Tibial artery (tissue), 4 donors: ENCODE measurements around the gene JMJD1C.

Experiments used
- DNase-seq, 2 donors: peaks; one replicate each; pipeline ENCODE4 v3.0.0-alpha.2; 2019
- H3K27ac ChIP-seq, 2 donors: fragments of 200-600 bp; sonication (generic) in 1 of 2; 1 replicate in 1 of 2; 2 replicates in 1 of 2; pipeline ENCODE4 v1.5.1; 2018 to 2019; ENCODE audit warnings: mild to moderate bottlenecking in 1 of 2
- H3K27me3 ChIP-seq, 2 donors: fragments of 200-600 bp; sonication (generic) in 1 of 2; one replicate each; pipeline versions ENCODE4 v1.5.1 to v1.6.0; 2016 to 2019
- H3K36me3 ChIP-seq, 3 donors: fragments of 200-600 bp; sonication (generic) in 2 of 3; one replicate each; pipeline ENCODE4 v1.5.1; 2016 to 2019; ENCODE audit warnings: mild to moderate bottlenecking in 2 of 3
- H3K4me1 ChIP-seq, 4 donors: fragments of 200-600 bp; sonication (generic) in 2 of 4; 1 replicate in 3 of 4; 2 replicates in 1 of 4; pipeline ENCODE4 v1.5.1; 2016 to 2019
- H3K4me3 ChIP-seq, 2 donors: fragments of 200-600 bp; sonication (generic) in 1 of 2; 1 replicate in 1 of 2; 2 replicates in 1 of 2; pipeline ENCODE4 v1.5.1; 2018 to 2019; ENCODE audit warnings: mild to moderate bottlenecking in 2 of 2
- H3K9me3 ChIP-seq, 3 donors: fragments of 200-600 bp; sonication (generic) in 1 of 3; one replicate each; pipeline ENCODE4 v1.5.1; 2016 to 2019
- CTCF ChIP-seq, 2 experiments: fragments of 200-600 bp in 1 of 2; fragments of 450-650 bp in 1 of 2; IDR thresholded peaks; one replicate each; pipeline ENCODE4 v1.5.1; 2017 to 2019; ENCODE audit warnings: antibody characterized with exemption in 2 of 2, mild to moderate bottlenecking in 1 of 2, moderate library complexity in 1 of 2
- intact Hi-C: fragments of 100-400 bp; cut with DNase I; formaldehyde crosslinking; loops from one replicate; pipeline ENCODE4 v1.15.0; 2023; ENCODE audit warnings: low total_unique reads

The JMJD1C gene

GRCh38 chr10:63434866-63435854 lies 30.6 kb downstream of the JMJD1C start:
- peaks cover 0 to 76% (median 23%) of the 10 kb centered on the region in 4 donors for H3K4me1 ChIP-seq
- no peaks in the 10 kb centered on the region for H3K27me3 ChIP-seq
- H3K27ac ChIP-seq, result peak overlapping the region in 1 of 2 donors; percentile 14
- peaks cover 0 to 6% (median 0%) of the 10 kb centered on the region in 3 donors for H3K36me3 ChIP-seq
- intact Hi-C loops, result no loop called here
- no peak overlapping the region for H3K4me3 ChIP-seq
- no peak for TF ChIP-seq CTCF (IDR thresholded peaks at IDR 0.05)
- no peak for DNase-seq
- H3K9me3 ChIP-seq, result no peaks in the 10 kb centered on the region

- H3K4me1 ChIP-seq, result peaks cover 0 to 77% (median 27%) of the 10 kb centered on the region in 4 donors
- H3K4me3 ChIP-seq, result no peak overlapping the region
- no peak for TF ChIP-seq CTCF (IDR thresholded peaks at IDR 0.05)
- no peak for DNase-seq
- H3K27ac ChIP-seq, result peak overlapping the region in 1 of 2 donors; percentile 10
- intact Hi-C loops, result no loop called here
- no peaks in the 10 kb centered on the region for H3K9me3 ChIP-seq
- H3K27me3 ChIP-seq, result no peaks in the 10 kb centered on the region
- peaks cover 0 to 6% (median 0%) of the 10 kb centered on the region in 3 donors for H3K36me3 ChIP-seq
These were observed 33.6 kb downstream of the JMJD1C start for GRCh38 chr10:63431962-63432797.

- H3K27ac ChIP-seq, result no peak overlapping the region
- H3K4me3 ChIP-seq, result no peak overlapping the region
- H3K4me1 ChIP-seq, result peaks cover 0 to 68% (median 25%) of the 10 kb centered on the region in 4 donors
- intact Hi-C loops, result no loop called here
- no peak for DNase-seq
- H3K36me3 ChIP-seq, result peaks cover 0 to 6% (median 0%) of the 10 kb centered on the region in 3 donors
- H3K27me3 ChIP-seq, result no peaks in the 10 kb centered on the region
- no peaks in the 10 kb centered on the region for H3K9me3 ChIP-seq
- TF ChIP-seq CTCF (IDR thresholded peaks at IDR 0.05), result no peak
These were observed 34.8 kb downstream of the JMJD1C start for GRCh38 chr10:63430999-63431356.

GRCh38 chr10:63430091-63430998 lies 35.4 kb downstream of the JMJD1C start:
- Histone ChIP-seq H3K4me3 (no peak overlapping the region), H3K4me1 (peaks cover 0 to 66% (median 25%) of the 10 kb centered on the region in 4 donors), H3K9me3 (no peaks in the 10 kb centered on the region), H3K27ac (peak overlapping the region in 1 of 2 donors; percentile 32), H3K27me3 (no peaks in the 10 kb centered on the region), H3K36me3 (peaks cover 0 to 6% (median 0%) of the 10 kb centered on the region in 3 donors)
- intact Hi-C loops, result no loop called here
- no peak for TF ChIP-seq CTCF (IDR thresholded peaks at IDR 0.05)
- DNase-seq, result no peak

- H3K27ac ChIP-seq, result peak overlapping the region in 1 of 2 donors; percentile 32
- intact Hi-C loops, result no loop called here
- no peak for DNase-seq
These were observed 36.5 kb downstream of the JMJD1C start for GRCh38 chr10:63429281-63429680.

More at GRCh38 chr10:63429281-63429680, 36.5 kb downstream of the JMJD1C start:
- TF ChIP-seq CTCF (IDR thresholded peaks at IDR 0.05), result no peak
- H3K4me1 ChIP-seq, result peaks cover 0 to 61% (median 20%) of the 10 kb centered on the region in 4 donors
- no peak overlapping the region for H3K4me3 ChIP-seq
- no peaks in the 10 kb centered on the region for H3K27me3 ChIP-seq
- no peaks in the 10 kb centered on the region for H3K9me3 ChIP-seq
- H3K36me3 ChIP-seq, result peaks cover 0 to 6% (median 0%) of the 10 kb centered on the region in 3 donors
